ENCODE measurements around the gene ZCCHC14.

ZCCHC14 gene

DNA sequence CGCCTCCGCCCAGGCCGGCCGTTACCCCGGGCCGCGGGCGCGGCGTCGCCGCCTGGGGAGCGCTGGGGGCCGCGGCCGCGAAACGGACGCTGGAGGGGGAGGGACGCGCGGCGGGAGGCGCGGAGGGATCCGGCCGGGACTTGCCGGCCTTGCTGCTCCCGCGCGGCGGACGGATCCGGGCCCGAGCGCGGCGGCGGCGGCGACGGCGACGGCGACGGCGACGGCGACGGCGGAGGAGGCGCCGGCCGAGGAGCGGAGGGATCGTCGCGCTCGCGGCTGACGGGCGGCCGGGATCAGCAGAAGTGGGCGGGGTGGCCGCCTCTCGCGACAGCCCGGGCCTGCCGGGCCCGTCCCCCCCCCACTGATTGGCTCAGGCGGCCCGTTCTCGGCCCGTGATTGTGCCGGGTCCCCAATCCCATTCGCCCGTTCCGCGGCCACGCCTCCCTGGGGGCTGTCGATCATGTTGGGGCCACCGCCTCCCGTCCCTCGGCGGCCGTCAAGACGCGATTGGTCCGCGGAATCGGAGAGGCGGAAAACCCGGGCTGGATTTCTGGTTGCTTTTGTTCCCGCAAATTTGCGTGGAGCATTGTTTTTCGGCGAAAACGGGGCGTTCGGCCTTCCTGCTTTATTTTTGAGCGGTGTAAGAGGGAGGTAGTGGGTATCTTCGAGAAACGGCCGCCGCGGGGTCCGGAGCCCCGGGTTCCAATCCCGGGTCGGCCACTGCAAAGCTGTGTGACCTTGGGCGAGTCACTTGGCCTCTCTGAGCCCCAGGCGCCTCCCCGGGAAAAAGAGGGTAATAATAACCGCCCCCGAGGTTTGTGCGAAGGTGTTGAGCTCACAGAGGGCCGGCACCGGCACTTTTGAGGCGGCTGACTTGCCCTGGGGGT is at the start of gene ZCCHC14:
ZCCHC14 (minus strand) TSS at position 304 of the 887 bp plus-strand sequence. CDS start 786 bp downstream, outside the sequence.
- peak; percentile 98 for DNase-seq (ENCODE audit: low read depth in 2 of 2)

DNA sequence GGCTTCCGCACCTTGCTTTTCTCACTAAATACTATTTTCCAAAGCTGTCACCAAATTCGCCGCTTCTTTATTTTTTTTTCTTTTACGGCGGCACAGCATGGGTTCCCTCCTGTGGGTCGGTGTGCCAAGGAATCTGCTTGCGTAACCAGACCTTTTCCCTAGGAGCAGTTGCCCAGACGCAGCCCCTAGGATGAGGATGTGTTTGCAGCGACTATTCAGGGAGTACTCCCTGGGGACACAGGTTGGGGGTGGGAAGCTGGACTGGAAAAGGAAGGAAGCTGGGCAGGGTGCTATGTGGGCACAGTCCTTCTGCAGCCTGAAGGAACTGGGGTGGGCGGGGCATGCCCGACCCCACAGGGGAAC is 49.0 kb upstream of the ZCCHC14 start:
- DNase-seq (ENCODE audit: low read depth in 2 of 2) = no peak

DNA sequence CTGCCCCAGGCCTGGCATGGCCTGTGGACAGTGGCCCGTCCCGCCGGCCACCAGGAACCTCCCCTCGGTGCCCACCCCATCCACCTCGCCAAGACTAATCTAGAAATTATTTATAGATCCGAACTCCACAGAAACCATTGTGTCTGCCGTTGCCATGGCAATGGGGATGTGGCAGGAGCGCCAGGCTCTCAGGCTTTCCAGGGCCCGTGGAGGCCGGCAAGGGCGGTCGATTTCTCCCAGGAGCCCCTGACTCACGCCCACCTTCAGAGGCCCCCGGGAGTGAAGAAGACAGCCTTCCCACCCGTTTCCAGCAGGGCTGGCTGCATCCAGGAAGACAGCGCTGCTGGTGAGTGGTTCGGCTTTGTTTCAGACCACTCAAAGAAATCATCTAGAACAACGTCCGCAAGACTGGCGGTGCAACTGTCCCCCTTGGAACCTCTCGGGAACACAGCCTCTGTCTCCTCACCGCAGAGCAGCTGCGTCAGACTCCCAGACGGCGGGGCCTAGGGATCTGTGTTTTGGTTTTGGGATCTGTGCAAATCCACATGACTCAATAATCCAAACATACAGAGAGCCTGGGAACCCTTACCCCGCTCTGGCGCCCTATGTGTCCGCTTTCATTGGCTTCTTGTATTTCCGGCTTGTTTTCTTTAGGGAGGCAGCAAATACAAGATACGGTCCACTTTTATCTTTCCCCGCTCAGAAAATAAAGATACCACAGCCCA is 48.5 kb upstream of the ZCCHC14 start:
- no peak for DNase-seq (ENCODE audit: low read depth in 2 of 2)

DNA sequence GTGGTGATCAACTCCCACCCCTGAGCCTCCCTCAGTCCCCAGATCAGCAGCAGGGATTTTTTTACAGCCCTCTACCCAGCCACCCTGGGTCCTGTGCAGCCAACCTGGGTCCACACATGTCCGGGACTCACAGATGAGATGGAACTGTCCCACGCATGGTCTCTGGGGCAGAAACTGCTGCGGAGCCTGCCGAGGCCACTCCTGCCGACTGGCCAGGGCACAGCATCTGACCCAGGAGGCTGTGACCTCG is 48.0 kb upstream of the ZCCHC14 start:
- no peak for DNase-seq (ENCODE audit: low read depth in 2 of 2)

DNA sequence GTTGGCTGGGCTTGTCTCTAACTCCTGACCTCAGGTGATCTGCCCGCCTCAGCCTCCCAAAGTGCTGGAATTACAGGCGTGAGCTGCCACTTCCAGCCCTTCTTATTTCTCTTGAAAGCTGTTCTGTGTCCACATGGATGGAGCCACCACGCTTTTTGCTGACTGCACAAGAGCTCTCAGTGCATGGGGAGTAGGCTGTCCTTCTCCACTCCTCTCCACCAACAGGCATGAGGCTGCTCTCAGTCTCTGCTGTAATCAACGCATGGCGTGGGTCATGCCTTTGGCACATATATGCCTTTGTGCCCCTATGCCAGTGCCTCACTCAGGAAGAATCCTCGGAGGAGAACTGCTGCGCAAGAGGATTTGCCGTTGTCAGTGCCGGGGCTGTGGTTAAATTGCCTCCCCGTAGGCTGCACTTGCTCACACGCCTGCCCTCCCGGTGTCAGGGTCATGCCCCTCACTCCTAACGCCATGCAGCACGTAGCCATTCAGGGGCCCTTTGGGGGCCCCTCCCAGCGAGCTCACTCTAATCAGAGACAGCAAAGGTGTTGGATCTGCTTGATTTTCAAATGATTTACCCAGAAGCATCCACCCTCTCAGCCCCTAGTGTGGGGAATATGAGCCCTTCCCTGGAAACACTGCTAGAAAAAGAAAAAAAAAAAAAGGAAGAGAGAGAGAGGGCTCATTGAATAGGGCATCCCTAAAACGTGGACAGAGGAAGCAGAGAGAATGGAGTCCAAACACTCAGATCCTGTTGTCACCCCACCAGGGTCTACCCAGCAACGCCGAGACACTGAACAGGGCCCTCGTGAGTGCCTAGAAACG is 47.5 kb upstream of the ZCCHC14 start:
- DNase-seq (ENCODE audit: low read depth in 2 of 2) = no peak

DNA sequence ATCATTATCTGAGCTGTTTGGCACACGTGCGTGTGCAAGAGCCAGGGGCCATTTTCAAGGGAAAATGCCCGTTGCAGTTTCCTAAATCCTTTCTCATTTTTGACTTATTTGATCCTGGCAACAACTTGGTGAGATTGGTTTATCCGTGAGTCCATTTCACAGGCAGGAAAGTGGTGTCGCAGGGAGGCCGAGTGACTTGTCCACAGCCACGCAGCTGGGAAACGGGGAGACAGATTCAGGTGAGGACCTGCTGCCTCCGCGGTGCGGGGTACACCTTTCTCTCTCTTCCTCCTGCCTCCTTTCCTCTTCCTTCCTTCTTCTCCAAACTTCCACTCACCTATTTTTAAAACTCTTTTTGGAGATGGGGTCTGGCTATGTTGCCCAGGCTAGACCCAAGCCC is 46.3 kb upstream of the ZCCHC14 start:
- DNase-seq (ENCODE audit: low read depth in 2 of 2) = no peak

DNA sequence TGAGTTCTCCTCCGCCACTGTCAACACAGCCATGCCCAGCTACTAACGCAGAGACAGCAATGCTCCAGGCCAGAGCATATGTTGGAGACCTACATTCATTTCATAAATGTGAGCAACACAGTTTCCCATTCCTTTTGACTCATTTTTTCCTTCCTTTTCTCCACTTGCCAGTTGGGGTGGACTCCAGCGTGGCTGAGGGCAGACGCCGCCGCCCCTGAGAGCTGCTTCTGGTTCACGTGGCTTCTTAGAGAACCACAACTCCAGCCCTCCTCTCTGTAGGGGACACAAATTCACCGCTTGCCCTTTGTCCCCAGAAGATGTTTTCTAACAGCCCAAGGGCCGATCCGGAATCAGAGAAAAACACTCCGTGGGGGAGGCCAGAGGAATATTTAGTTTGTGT is 45.8 kb upstream of the ZCCHC14 start:
- DNase-seq (ENCODE audit: low read depth in 2 of 2) = no peak

DNA sequence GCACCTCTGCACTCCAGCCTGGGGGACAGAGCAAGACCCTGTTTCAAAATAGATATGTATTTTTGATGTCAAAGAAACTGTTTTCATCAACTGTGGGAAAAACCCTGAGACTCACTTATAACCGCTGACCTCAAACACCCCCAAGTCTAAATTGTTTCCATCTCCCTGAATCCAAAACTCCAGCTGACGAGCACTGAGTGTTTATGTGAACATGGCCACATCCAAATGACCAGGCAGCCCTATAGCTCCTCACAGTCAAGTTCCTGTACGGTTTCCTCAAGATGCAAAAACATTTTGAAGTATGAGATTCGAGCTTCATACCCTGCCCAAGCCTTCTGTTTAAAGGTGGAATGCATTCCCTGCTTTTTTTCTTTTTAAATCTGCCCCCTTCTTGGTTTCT is 45.3 kb upstream of the ZCCHC14 start:
- no peak for DNase-seq (ENCODE audit: low read depth in 2 of 2)

DNA sequence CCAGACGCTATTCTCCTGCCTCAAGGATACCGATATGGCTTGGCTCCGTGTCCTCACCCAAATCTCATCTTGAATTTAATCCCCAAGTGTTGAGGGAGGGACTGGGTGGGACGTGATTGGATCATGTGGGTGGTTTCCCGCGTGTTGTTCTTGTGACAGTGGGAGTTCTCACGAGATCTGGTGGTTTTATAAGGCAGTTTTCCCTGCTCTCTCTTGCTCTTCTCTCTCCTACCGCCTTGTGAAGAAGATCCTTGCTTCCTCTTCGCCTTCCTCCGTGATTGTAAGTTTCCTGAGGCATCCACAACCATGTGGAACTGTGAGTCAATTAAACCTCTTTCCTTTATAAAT is 43.9 kb upstream of the ZCCHC14 start:
- no peak for DNase-seq (ENCODE audit: low read depth in 2 of 2)

DNA sequence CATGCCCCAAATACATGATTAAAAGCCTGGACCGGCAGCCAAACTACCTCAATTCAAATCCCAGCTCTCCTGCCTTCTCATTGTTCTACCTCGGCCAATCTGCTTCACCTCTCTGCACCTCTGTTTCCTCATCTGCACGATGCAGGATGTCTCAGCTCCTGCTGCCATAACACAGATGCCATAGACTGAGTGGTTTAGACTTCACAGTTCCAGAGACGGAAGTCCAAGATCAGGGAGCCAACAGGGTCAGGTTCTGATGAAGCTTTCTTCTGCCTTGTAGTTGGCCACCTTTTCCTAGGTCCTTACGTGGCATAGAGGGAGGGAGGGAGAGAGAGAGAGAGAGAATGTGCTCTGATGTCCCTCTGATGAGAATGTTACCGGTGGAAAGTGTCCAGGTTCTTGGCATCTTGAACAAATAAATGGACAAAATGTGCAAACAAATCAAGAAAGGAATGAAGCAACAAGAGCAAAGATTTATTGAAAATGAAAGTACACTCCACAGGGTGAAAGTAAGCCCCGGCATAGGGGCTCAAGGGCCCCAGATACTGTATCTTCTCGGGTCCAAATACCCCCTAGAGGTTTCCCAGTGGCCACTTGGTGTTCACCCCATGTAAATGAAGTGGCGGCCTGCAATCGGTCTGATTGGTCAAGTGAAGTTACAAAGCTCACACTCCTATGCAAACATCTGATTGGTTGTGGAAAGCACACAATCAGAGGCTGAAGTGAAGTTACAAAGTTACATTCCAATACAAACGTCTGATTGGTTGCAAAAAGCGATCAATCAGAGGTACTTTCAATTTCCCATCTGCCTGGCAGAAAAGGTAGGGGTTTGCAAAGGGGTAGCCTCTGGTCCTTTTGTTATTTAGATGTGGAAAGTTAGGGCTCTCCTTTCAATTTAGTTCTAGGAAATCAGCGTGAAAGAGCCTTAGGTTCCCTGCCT is 43.3 kb upstream of the ZCCHC14 start:
- no peak for DNase-seq (ENCODE audit: low read depth in 2 of 2)

DNA sequence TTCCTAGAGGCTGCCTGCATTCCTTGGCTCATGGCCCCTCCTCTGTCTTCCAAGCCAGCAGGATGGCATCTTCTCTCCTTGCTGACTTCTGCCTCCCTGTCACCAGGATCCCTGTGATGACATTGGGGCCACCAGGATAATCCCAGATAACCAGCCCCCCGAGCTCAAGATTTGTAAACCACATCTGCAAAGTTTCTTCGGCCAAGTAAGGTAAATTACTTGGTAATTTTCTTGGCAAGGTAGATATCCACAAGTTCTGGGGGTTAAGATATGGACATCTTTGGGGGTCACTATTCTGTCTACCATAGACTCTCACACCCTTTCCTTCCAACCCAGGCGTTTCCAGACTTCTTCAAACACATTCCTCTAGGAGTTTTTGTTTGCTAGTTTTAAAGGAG is 42.6 kb upstream of the ZCCHC14 start:
- no peak for DNase-seq (ENCODE audit: low read depth in 2 of 2)

DNA sequence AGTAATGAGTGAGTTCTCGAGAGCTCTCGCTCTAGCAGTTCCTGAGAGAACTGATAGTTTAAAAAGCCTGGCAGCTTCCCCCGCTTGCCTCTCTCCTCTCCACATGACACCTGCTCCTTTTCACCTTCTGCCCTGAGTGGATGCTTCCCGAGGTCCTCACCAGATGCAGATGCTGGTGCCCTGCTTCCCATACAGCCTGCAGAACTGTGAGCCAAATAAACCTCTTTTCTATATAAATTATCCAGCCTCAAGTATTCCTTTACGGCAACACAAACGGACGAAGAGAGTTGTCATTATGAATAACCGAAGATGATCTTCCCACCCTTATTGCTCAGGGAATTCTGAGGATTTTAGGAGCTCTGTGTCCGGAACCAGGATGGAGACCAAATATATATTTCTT is 41.9 kb upstream of the ZCCHC14 start:
- no peak for DNase-seq (ENCODE audit: low read depth in 2 of 2)

DNA sequence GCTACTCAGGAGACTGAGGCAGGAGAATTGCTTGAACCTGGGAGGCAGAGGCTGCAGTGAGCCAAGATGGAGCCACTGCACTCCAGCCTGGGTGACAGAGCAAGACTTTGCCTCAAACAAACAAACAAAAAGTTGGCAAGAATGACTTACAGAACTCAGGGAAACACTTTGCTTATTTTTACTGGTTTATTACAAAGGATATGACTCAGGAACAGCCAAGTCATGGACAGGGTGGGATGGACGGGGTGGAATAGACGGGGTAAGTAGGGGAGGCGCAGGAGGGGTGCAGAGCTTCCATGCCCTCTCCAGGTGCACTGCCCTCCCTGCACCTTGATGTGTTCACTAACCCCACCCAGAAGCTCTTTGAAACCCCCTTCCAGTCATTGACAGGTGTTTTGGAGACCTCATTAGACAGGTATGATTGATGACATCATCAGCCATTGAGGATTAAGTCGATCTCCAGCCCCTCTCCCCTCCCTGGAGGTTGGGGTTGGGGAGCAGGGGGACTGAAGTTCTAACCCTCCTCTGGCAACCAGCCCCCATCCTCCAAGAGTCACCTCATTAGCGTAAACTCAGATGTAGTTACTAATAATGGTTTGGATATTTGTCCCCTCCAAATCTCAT is 41.3 kb upstream of the ZCCHC14 start:
- DNase-seq (ENCODE audit: low read depth in 2 of 2) = no peak

DNA sequence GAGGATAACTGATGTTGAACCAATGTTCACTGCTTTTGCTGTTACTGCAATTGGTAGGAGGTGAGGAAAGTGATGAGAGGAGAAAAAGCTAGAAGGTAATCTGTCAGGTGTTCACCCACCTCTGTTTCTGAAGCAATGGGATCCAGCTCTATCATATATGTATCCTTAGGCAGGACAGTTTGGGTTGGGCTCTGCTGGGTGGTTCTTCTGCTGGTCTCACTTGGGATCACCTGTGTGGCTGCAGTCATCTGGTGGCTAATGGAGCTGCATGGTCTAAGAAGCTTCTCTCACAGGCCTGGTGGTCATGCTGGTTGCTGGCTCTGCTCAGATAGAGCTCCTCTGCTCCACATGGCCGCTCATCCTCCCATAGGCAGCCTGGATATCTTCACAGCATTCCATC is 40.2 kb upstream of the ZCCHC14 start:
- DNase-seq (ENCODE audit: low read depth in 2 of 2) = no peak

DNA sequence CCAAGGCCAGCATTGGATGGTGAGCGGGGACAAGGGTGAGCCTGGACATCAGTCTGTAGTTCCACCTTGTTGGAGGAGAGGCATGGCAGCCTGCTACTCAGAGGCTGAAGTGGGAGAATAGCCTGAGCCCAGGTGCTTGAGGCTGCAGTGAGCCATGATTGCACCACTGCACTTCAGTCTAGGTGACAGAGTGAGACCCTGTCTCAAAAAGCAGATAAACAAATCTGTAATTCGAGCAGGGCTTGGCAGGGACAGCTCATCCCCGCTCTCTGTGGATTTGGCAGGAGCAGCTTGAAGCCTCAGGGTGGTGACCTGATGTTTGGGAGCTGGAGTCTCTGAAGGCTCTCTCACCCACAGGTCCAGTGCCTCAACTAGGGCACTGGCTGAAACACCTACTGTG is 38.6 kb upstream of the ZCCHC14 start:
- DNase-seq (ENCODE audit: low read depth in 2 of 2) = no peak

DNA sequence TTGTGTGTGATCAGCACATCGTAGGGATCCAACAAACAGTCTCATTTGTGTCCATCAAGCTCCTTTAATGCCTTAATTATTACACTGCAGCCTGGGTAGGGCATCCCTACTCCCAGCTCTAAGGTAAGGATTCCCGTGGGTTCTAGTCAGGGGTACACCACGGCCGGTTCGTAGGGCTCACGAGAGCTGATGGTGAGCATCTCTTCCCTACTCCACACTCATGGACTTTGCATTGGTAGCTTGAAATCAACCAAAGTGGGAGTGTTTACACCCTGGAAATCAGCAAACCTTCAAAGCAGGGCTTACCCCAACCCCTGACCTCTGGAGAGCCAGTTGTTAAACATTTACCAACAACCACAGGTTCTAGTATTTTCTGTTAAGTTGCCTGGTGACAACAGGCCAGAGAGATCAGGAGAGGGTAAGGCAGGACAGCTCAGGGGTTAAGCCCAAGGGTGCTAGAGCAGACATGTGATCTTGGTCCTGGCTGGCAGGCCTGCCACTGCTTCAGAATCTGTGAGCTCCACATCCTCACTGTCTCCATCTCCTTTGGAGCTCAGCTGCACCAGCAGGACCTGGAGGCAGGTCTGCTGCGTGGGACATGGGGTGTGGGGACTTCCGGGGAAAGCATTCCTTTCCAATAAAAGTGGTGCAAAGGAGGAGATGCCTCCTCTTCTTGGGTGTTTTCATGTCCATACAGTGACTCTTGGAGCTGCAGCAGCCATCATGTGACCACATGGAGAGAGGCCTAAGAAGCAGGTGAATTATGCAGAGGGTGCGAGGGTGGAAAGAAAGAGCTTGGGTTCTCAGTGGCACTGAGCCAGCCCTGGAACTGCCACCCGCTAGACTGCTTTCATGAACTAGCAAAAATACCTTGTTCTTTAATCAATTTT is 36.1 kb upstream of the ZCCHC14 start:
- DNase-seq (ENCODE audit: low read depth in 2 of 2) = no peak

DNA sequence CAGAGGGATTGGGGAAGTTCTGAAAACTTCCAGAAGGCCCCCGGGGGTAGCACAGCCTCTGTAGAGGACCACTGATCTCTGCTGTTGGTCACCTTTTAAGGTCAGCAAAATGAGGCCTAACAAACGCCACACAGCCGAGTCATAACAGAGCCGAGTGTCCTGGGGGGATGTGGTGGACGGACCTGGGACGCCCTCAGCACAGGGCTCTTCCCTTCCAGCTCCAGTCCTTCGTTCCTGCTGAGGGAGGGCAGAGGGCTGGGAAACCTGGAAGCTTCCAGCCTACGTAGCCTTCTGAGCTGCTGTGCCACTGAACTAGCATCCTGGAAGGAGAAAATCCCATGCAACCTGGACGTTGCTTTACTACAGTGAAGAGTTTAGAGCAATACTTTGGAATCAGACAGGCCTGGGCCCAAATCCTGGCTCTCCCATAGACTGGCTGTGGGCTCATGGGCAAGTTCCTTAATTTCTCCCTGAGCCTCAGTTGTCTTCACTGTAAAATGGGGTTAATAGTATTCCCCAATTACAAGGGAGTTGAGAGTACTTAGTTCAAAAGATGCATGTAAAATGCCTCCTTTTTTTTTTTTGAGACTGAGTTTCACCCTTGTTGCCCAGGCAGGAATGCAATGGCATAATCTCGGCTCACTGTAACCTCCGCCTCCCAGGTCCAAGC is 34.4 kb upstream of the ZCCHC14 start:
- DNase-seq (ENCODE audit: low read depth in 2 of 2) = no peak

DNA sequence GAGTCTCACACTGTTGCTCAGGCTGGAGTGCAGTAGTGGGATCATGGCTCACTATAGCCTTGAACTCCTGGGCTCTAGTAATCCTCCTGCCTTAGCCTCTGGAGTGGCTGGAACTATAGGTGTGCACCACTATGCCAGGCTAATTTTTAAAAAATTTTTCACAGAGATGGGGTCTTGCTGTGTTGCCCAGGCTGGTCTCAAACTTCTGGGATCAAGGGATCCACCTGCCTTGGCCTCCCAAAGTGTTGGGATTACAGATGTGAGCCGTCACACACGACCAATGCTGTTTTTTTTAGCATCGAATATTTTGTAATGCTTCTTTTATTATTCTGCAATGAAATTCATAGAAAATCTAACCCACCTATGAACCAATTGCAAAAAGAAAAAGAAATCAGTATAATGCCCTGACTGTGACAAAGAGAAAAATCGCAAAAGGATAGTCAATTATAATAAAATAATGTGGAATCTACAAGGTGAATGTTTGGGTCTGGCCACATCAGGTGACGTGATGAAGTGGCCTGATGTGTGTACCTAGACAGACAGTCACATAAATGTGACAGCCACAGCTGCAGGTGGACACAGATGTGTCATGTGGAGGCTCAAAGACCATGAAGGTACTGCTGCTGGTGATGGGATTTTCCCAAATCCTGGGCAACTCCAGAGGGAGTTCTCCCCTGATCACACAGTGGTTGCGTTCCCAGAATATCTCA is 33.6 kb upstream of the ZCCHC14 start:
- DNase-seq (ENCODE audit: low read depth in 2 of 2) = no peak

DNA sequence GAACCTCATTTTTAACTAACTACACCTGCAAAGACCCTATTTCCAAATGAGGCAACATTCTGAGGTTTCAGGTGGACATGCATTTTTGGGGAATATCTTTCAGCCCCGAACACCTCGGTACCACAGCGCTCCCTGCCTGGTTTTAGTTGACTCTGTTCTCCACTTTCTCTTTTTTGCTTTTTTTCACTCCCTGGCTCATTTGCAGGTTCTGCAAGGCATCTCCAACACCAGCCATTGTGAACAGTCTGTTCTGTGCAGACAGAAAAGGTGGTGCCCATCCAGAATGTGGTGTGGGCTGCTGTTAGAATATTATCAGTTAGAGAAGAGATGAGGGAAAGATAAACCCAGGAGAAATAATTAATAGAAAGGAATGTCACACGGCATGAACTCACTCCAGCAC is 32.5 kb upstream of the ZCCHC14 start:
- DNase-seq (ENCODE audit: low read depth in 2 of 2) = no peak

Data from stimulated activated CD8-positive, alpha-beta memory T cell treated with anti-CD3 and anti-CD28 coated beads, Interleukin-15, amount 100 ng/mL, for 4 hours (primary cell).